Activated naive CD8-positive, alpha-beta T cell treated with anti-CD3 and anti-CD28 coated beads, Interleukin-2, amount 50 U/mL, for 16 hours (primary cell): ENCODE results near the gene DGUOK.
"Not testable (repeated sequence)": the region's sequence is repeated elsewhere in the genome, so short reads cannot be mapped to it uniquely, and the experiment has no call there.

ENCODE experiments used
- DNase-seq: peaks from one replicate; pipeline ENCODE4 v3.0.0-alpha.2; 2020; ENCODE audit warnings: low read depth, low spot score

Gene DGUOK

GRCh38 chr2:73920577-73921545, 5.8 kb upstream of the DGUOK start:
- DNase-seq: no peak

DNA sequence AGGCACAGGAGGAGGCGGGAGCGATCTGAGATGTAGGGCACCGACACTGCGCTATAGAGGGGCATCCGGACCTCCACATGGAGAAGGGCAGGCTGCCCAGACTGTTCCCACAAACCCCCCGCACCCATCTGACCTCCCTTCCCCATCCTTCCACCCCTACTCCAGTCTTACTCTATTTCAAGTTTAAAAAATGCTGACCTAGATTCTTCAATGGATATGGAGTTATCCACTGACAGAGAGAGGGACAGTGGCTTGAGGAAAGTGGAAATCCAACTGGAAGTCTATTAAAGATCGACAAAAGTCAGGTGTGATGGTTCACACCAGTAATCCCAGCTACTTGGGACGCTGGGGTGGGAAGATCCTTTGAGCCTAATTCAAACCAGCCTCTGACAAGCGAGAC, 5.1 kb upstream of the DGUOK start:
- DNase-seq: no peak

- no peak for DNase-seq
Observed at GRCh38 chr2:73922681-73923080, 4.0 kb upstream of the DGUOK start.

DNA sequence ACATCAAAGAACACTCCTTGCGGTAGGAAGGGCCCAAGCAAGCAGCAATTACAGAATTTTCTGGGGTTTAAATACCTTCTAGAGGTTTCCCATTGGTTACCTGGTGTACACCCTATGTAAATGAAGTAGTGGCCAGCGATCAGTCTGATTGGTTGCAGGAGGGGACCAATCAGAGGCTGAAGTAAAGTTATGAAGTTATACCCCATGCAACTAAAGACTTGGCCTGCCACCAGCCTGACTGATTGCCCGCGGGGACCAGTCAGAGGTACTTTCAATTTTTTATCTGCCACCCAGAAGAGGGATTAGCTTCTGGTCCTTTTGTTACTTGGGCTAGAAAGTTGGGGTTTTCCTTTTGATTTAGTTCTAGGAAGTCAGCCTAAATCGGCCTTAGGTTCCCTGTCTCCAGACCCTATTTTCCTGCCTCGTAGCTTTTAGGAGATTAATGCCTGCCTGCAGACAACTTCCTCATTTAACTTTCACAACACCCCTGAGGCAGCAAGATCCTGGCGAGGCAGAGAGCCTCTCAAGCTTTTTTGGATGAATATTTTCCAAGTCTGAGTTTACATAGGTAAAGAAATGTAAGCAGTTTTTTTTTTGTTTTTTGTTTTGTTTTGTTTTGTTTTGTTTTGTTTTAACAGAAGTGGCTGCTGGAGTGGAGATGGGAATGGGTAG, 1.5 kb upstream of the DGUOK start:
- DNase-seq: no peak

DNA sequence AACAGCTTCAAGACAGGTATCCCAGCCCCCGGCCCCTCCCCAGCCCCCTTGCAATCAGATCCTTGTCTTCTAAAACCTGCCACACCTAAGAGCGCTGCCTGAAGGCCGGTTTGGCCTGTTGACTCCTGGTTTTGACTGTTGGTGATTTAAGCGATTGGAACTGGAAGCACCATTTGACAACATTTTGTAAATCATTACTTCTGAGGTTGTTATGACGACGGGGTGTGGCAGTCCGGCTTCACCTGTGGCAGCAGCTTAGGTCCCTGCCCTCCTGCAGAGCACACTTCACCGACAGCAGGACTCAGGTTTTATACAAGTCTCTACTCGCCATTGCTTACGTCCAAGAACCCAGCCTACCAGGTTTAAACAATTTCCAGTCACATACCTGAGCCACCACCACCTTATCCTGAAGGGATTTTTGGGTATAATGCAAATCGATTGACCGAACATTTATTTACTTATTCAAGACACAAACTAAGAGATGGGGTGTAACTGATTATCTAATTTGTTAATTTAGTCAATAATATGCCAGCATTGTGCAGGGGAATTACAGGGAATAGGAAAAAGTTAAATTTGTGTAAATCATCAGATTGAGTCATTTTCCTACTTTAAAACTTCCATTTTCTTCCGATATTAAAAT, 707 bp upstream of the DGUOK start:
- DNase-seq: no peak

GRCh38 chr2:73927344-73927743, 664 bp downstream of the DGUOK start:
- DNase-seq: no peak

GRCh38 chr2:73928963-73929347, 2.3 kb downstream of the DGUOK start:
- no peak for DNase-seq

DNA sequence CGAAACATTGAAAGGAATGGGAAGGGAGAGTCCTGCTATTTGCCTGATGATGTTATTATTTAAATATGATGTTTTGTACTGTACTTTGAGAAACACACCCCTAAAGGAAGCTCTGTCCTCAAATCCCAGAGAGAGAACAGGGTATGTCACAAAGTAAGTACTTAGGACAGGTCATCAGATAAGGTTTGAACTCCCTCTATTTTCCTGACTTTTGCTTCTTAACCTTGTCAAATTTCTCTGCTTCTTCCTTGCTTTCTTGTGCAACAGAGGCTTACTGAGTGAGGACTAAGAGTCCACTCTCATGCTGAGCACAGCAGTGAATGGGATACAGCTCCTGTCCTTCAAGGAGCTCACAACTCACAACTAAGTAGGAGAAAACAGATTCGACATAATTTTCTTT, 3.7 kb downstream of the DGUOK start:
- no peak for DNase-seq

DNA sequence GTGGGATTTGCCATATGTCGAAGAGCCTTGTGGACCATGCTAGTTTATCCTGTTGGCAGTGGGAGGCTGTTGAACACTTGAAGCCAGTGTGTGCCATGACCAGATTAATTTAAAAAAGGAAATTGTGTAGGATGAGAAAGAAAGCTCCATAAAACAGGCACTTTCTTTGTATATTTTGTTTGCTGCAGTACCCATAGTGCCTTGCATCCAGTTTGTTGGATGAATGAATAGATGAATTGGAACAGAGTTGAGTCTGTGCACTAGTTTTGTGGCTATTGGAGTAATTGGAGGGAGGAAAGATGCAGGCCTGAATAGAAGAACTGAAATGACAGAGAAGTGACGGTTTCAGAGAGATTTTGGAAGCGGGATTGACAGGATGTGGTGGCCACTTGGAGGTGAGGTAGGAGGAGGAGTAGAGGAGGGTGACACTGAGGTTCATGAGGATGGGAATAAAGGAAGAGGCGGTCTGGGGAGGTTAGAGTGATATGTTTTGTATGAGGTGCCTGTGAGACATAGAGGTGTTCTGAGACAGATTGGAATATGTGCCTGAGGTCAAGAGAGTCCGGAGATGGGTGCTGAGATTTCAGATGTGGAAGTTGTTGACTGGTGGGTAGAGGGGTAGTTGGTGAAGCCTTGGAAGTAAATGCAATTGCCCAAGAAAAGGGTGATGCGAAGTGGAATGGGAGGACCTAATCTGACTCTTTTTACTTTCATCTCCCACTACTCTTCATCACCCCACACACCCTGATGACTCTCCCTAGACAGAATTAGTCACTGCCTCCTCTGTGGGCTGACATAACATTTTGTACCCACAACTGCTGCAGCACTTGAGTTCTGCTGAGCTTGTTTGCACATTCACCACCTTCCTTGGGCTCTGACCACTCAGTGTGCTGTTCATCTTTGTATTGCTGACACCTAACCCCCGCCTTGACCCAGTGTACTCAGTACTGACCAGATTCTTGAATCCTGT, 5.1 kb downstream of the DGUOK start:
- DNase-seq: peak; percentile 9

DNA sequence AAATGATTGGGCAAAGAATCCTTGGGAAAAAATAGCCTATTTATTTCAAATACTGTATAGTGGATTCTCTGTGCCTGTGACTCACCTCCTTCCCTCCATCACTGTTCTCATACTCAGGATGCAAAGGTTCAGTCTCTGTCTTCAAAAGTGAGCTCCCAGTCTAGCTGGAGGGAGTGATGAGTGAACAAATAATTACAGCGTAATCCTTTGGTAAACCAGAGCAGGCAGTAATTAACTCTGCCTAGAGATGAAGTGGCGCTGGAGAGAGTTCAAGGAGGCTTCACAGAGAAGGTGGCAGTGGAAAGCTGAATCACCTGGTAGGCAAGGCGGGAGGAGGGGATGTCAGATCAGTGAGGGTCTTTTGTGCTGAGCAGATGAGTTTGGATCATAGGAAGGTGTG, 6.5 kb downstream of the DGUOK start:
- DNase-seq: no peak

GRCh38 chr2:73935641-73936040, 9.0 kb downstream of the DGUOK start:
- DNase-seq: no peak

GRCh38 chr2:73937103-73937885, 10.6 kb downstream of the DGUOK start:
- DNase-seq: no peak

GRCh38 chr2:73937899-73938298, 11.2 kb downstream of the DGUOK start:
- DNase-seq: no peak

GRCh38 chr2:73938718-73939352, 12.2 kb downstream of the DGUOK start:
- no peak for DNase-seq

DNA sequence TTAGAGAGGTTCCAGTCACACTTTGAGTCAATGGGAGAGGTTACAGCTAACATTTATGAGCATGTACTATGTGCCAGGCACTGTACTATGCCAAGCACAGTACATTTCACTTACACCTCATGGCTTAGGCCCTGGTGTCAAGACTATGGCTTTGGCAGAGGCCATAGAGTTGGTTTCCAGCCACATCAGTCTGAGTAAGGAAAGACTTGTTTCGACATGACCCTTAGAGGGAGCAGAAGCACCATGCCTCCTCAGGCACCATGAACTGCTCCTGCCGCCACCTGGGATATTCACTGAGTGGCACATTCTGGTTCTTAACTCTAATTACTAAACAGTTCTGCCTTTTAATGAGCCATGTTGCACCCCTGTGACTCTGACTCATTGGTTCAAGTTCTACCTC, 12.7 kb downstream of the DGUOK start:
- no peak for DNase-seq

- DNase-seq: not testable (repeated sequence)
Observed at GRCh38 chr2:73940066-73940465, 13.4 kb downstream of the DGUOK start.

GRCh38 chr2:73942664-73943063, 16.0 kb downstream of the DGUOK start:
- no peak for DNase-seq

DNA sequence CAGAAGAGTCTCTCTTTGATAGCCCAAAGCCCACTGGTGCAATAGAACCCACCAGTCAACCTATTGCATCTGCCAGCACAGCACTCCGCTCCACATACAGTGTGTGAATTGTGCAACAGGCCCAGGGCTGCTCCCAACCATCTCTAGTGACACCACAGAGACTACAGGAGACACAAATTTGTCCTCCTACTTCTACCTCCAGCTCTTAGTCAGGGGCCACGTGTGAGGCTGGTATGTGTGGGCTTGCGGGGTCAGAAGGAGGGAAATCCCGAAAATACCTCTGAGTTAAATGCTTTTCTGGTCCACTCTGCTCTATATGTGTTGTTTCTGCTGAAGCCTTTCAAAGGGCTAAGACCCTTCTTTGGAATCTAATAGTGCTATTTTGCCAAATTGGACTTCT, 18.0 kb downstream of the DGUOK start:
- DNase-seq: no peak

GRCh38 chr2:73946215-73946614, 19.5 kb downstream of the DGUOK start:
- no peak for DNase-seq

GRCh38 chr2:73946666-73947065, 20.0 kb downstream of the DGUOK start:
- no peak for DNase-seq
